ENCODE data around the gene LCE1B.

- TF ChIP-seq RAD21 (IDR thresholded peaks at IDR 0.05; ENCODE audit: low read depth) (no peak), EZH2 (IDR thresholded peaks at IDR 0.05) (no peak), POLR2A (IDR thresholded peaks at IDR 0.05; ENCODE audit: borderline replicate concordance, extremely low read depth, insufficient read depth, insufficient read length) (no peak), EGR1 (IDR thresholded peaks at IDR 0.05; ENCODE audit: low read depth) (no peak), CTCF (IDR thresholded peaks at IDR 0.05 in 2 of 3, conservative IDR thresholded peaks at IDR 0.05 in 1 of 3; ENCODE audit: borderline replicate concordance in 1 of 3, insufficient read depth in 1 of 3, low read depth in 2 of 3, low read length in 2 of 3) (no peak), SIN3A (IDR thresholded peaks at IDR 0.05; ENCODE audit: low read depth) (no peak), MAX (IDR thresholded peaks at IDR 0.05) (no peak), CBX3 (IDR thresholded peaks at IDR 0.05; ENCODE audit: low read depth) (no peak), YY1 (IDR thresholded peaks at IDR 0.05; ENCODE audit: extremely low read depth, insufficient replicate concordance, low read depth, low read length) (no peak), POLR2AphosphoS5 (IDR thresholded peaks at IDR 0.05; ENCODE audit: low read depth, low read length) (no peak), ZBTB33 (IDR thresholded peaks at IDR 0.05; ENCODE audit: extremely low read depth, insufficient replicate concordance, low read length) (no peak), EZH2phosphoT487 (IDR thresholded peaks at IDR 0.05; ENCODE audit: borderline replicate concordance) (no peak), SRF (IDR thresholded peaks at IDR 0.05; ENCODE audit: low read depth) (no peak), TCF7L2 (IDR thresholded peaks at IDR 0.05; ENCODE audit: borderline replicate concordance, extremely low read depth, insufficient read depth, insufficient read length) (no peak)
Measured at GRCh38 chr1:152861374-152861773, 49.6 kb downstream of the LCE1B start.

Measured in HCT116 (cell line).